Fibroblast of peridontal ligament (primary cell): ENCODE data around the gene MEGF10.
A peak's percentile ranks its signal among the peaks of the same experiment; 100 is the strongest.

ENCODE experiments used
- DNase-seq: peaks from one replicate; pipeline ENCODE4 v3.0.0-alpha.2; 2010; ENCODE audit errors: extremely low read depth

The MEGF10 gene

DNA sequence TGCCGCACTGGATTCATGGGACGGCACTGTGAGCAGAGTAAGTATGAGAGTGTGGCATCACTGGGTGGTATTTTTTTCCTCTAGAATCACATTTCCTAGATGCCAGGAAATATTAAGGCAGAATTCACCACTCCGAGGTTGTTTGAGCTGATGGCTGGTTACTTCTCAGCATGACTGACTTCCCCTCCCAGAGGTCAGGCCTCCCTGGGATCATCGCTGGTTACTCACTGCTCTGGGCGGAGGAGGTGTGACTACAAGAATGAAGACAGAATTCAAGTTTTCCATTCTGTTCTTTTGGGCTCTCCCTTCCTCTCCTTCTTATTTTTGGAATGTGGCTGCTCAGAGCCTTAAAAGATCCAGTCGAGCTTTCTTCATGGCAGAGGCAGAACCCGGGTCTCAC is 150.2 kb downstream of the MEGF10 start:
- DNase-seq, result no peak

DNA sequence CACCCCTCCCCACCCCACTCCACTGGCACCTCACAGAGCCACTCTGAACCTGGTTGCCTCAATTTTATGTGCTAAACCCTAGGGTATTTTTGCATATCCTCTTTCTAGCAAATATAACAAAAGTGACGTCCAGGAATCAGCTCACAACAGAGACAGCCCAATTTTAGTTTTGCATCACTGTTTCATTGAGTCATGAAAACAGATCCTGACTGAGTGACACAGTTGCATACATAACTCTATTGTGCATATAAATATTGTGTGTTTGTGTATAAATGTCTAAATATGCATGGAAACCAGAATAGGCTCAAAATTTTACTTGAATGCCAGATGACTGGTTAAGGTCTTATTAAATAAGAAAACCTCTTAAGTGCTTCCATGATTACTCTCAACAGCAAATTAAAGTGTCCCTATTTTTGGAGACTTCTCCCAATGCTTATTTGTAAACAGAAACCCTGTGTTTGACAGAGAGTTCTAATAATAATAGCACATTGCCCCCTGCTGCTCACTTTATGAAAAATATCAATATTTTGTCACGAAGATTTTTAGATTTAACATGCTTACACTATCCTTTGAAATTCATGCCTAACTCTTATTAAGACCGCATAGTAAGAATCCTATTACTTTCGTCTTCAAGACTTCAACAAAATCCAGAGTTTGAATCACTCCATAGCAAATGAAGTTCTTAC is 151.3 kb downstream of the MEGF10 start:
- peak; percentile 39 for DNase-seq

DNA sequence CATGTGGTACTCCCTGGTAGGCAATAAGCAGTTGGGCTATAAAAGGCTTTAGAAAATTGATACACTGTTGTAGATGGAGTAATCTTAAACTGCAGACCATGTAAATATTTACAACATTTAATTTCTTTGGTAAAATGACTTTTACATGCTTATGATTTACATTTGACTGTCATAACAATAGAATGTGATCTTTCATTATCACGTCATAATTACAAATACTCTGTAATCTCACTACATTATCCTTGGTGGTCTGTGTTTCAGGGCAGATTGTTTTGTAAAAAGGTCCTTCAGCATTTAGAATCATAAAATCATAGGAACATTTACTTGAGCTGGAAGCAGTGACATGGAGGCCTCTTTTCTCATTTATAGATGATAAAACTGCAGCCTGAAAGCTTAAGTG is 153.6 kb downstream of the MEGF10 start:
- no peak for DNase-seq

DNA sequence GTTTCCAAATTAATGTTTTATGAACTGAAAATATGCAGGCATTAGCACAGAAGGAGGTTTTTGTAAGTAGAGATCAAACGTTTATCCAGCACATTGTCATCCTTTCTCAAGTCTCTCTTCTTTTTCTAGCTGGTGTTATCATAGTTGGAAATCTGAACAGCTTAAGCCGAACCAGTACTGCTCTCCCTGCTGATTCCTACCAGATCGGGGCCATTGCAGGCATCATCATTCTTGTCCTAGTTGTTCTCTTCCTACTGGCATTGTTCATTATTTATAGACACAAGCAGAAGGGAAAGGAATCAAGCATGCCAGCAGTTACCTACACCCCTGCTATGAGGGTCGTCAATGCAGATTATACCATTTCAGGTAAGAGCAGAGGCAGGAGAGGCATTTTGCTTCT is 154.7 kb downstream of the MEGF10 start:
- no peak for DNase-seq

DNA sequence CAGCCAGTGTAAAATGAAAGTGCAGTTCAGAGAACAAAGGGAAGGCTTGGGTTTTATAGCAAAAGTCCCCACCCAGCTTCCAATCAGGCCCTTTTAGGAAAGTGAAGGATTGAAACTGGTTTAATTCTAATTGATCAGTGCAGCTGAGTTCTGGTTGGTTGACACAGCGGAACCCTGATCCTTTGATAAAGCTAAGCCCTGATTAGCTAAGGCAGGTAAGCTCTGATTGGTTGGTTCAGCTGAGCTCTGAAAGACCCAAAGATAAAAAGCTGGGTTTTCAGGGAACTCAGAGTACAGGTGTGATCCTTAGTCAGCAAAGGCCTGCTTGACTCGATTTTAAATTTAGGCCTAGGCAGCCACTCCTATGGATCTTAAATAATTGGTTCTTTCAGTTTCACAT is 156.0 kb downstream of the MEGF10 start:
- no peak for DNase-seq

DNA sequence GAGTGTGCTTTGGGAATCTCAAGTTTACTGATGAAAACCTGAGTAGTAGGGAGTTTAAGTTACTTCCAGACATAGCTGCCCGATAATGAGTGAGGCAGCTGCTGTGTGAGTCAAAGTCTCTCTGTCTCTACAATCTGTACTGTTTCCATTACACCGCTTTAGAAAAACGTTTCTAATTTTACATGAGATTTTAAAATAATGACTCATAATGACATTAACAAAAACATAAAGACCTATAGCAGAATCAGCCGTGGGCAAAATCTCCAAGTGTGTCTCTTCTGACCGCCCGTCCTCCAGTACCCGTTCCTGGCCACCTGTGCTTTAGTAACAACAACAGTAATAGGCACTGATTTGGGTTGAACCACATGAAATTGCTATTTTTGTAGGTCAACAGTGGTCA is 157.2 kb downstream of the MEGF10 start:
- peak; percentile 36 for DNase-seq

DNA sequence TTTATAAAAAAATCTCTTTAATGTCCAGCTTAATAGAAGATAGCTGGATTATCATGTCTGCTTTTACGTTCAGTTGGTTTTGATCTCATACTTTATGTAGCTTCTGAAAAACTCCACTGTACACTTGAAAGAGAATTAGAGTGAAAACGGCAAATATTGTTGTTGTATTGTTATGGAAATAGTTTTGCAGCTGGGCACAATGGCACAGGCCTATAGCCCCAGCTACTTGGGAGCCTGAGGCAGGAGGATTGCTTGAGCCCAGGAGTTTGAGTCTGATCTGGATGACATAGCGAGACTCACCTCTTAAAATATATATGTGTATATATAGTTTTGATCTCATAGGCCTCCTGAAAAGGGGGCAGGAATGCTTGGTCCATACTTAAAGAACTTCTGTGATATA is 159.4 kb downstream of the MEGF10 start:
- no peak for DNase-seq

DNA sequence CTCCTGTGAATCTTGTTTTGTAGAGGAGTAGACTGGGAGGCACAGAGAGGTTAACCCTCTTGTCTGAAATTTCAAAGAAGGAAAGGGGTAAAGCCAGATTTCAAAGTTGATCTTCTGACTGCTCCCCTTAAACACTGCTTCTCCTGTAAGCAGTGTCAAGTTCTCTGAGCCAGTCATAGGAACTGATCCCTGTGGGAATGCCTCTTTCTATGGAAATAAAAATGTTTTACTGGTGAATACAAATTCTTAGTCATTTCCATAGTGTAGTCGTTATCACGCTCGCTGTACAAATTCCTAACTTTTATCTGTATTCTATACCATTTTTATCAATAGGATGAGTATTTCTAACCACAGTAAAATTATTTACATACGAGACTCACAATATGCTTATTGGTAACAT is 160.5 kb downstream of the MEGF10 start:
- no peak for DNase-seq

DNA sequence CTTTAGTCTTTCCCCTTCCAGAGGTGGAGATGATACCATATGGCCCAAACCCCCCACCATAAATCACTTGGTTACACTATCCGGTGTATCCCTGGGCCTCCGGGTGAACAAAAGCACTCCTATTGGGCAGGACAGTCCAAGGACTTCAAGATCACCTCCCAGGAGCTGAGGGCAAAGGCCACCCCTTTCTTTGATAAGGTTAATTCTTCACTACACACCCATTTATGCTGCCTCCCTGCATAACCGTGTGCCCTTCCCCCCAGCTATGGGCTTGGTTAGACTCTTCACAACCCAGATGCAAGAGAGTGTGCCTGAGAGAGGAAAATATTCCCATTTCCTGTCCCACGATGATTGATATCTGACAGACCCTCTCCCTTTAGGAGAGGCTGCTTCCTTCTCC is 162.0 kb downstream of the MEGF10 start:
- no peak for DNase-seq

DNA sequence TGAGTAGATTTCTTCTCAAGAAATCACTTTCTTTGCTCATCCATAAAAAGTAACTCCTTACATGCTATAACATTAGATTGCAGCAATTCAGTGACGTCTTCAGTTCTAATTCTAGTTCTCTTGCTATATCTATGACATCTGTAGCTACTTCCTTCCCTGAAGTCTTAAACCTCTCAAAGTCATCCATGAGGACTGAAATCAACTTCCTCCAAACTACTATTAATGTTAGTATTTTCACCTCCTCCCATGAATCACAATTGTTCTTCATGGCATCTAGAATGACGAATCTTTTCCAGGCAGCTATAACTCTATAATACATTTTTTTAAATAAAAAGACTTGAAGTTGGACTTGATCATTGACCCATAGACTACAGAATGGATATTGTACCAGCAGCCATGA is 180.6 kb downstream of the MEGF10 start:
- no peak for DNase-seq

DNA sequence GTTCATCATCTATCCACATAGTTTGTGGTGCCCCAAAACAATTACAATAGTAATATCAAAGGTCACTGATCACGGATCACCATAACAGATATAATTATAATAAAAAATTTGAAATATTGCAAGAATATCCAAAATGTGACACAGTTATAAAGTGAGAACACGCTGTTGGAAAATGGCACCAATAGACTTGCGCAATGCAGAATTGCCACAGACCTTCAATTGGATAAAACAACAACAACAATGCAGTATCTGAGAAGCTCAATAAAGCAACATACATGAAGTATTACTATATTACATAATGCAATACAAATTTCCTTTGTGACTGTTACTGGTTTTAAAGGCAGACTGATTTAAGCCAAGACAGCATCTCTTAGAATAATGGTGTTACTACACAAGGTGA is 182.1 kb downstream of the MEGF10 start:
- DNase-seq, result no peak

DNA sequence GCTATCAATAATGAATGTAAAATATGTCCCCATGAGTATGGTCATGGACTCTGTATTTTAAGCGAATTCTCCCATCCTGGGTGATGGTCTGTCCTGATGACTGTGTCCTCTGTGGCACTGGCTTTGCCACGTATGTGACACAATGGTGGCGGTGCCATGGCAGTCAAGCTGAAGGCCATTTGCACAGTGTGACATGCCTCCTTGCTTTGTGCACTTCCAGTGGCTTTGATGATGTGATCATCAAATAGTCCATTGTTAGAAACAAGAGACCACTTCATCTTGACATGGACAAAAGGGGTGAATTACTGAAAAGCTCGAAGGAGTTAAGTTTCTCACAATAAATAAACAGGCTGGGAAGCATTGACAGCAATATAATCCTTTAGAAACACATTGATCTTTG is 195.9 kb downstream of the MEGF10 start:
- DNase-seq, result no peak

DNA sequence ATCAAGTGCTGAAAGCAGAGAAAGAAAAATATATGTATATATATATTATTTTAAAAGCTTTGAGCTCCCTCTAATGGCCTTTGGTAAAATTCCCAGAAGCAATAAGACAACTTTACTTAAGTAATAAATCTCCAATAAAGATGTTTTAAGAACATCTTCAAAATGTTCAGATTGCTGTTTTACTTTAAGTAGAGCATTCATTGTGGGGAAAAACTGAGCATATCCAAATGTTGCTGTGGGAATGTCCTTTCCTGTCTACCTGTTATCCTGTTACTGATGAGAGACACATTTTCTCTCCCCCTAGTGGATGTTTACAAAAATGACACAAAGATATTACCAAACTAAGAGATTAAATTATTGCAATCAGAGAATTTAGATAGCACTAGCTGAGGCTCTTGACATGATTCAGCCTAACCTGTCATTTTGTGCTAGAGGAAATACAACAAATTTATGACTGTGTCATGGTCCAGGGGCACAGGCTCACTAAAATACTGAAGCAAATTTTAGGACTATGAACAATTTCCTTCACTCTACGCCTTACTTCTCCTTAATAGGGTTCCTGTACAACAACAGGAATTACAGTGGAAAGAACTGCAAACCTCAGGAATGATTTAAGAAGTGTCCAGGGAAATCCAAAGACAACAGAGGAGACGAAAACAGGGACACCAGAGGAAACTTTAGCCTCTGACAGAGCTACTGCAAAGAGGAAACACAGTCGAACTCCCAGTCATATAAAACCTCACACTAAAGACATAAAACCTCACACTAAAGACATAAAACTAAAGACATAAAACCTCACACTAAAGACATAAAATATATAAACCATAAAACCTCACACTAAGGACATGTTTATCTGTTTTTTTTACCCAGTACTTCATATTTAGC is 202.5 kb downstream of the MEGF10 start:
- peak; percentile 73 for DNase-seq

DNA sequence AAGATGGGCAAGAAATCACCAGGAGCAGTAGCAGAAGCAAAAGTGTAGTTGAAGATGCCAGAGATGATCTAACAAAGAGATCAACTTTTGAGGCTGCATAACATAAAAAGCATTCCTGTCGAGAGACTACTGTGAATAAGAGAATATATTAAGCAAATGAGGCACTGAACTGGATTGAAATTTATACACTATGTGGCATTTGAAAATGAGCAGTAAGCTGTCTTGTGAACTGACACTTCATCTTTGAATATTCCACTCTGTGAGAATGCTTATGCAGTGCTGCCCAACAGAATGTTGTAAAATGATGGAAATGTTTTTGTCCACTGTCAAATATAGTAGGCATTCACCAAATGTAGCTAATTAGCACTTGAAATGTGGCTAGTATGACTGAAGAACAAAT is 208.0 kb downstream of the MEGF10 start:
- no peak for DNase-seq

DNA sequence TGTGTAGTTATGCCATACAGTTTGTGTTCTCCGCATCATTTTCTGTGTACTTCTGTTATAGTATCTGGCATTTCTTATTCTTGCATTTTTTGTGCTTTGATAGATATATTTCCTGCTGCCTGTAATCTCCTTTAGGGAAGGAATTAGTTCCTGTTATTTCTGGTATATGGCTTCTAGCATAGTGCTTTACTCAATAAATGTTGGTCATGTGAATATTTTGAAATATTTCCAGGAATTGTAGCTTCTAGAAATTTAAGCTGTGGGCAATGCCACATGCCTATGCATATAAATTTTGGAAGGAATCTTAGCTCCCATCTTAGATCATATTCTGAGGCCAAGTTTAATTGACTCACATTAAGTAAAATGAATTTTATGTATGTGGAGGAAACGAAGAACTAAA is 215.3 kb downstream of the MEGF10 start:
- no peak for DNase-seq

DNA sequence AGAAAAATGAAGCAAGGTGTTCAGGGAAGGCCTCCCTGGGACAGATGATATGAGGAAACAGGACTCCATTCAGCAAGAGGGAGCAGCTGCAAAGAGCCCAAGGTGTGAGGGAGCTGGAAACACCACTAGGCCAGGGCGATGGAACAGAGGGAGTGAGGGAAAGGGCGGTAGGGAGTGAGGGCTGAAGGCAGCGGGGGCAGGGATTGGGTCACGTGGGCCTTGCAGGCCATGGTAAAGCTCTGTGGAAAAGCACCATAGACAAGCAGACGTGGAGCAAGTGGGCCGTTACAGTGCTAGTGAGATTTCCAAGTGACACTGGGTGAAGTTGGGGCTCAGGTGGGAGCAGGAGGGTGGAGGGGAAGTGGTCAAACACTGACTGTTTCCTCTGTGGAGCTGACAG is 216.0 kb downstream of the MEGF10 start:
- DNase-seq, result no peak

DNA sequence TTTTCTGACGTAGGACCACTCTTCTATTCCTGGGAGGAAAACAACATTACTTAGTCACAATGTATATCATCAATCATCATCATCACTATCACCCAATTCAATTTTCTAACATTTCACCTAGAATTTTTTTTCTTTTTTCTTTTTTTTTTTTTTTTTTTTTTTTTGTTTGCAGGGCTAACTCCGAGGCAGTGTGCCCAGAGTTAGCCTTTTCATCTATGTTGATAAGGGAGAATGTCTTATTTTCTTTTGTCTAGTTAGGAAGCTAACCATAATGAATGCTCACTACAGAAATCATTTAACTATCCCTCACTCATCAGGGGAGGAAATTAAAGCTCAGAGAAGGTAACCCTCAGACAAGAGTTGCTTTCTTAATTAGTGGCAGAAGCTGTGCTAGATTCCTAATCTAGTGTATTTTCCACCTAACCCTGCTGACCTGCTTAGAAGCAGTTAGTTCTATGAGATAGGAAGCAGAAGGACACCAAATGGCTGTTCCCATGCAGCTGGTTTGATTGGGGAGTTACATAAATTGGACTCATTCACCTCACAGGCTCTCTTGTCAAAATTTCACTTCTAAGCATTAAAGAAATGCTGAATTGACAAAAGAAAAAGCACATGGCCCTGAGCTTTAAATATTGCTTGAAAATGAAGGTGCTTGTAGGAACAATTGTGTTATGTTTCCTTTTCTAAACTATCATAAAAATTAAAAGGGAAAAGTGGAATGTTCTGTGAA is 218.2 kb downstream of the MEGF10 start:
- DNase-seq, result no peak
